Measurements from ENCODE around the gene CFHR2. TPM values are rescaled to one million over a fixed set of nuclear protein-coding genes. Genes with fewer than 3 reads are reported as not detected.
"Not testable (repeated sequence)": the region's sequence is repeated elsewhere in the genome, so short reads cannot be mapped to it uniquely, and the experiment has no call there.

The CFHR2 gene
- total RNA-seq, 1 donor from 2014 or later = not detected

GRCh38 chr1:196960854-196961253 is 17.3 kb downstream of the CFHR2 start:
- H3K9me3 Mint-ChIP-seq = no peaks in the 10 kb centered on the region
- no peak for TF ChIP-seq CTCF (IDR thresholded peaks at IDR 0.05)
- ChIA-PET CTCF (no interaction called here), POLR2A (no interaction called here)
- H3K27me3 Mint-ChIP-seq = no peaks in the 10 kb centered on the region
- no peak overlapping the region for H3K27ac Mint-ChIP-seq
- no peaks in the 10 kb centered on the region for H3K36me3 Mint-ChIP-seq (ENCODE audit: low read depth)
- no peak overlapping the region for H3K4me3 Mint-ChIP-seq
- ATAC-seq (ENCODE audit: low read depth) (no peak), DNase-seq (no peak)
- intact Hi-C loops (cut with micrococcal nuclease) = no loop called here
- no peaks in the 10 kb centered on the region for H3K4me1 Mint-ChIP-seq

GRCh38 chr1:196970182-196970581 is 26.6 kb downstream of the CFHR2 start:
- TF ChIP-seq CTCF (IDR thresholded peaks at IDR 0.05) = no peak
- no peak overlapping the region for H3K4me3 Mint-ChIP-seq
- no peaks in the 10 kb centered on the region for H3K4me1 Mint-ChIP-seq
- ATAC-seq (ENCODE audit: low read depth) (no peak), DNase-seq (no peak)
- H3K9me3 Mint-ChIP-seq = no peaks in the 10 kb centered on the region
- POLR2A ChIA-PET = no interaction called here
- CTCF ChIA-PET = no interaction called here
- no peak overlapping the region for H3K27ac Mint-ChIP-seq
- no peaks in the 10 kb centered on the region for H3K36me3 Mint-ChIP-seq (ENCODE audit: low read depth)
- H3K27me3 Mint-ChIP-seq = no peaks in the 10 kb centered on the region
- intact Hi-C loops (cut with micrococcal nuclease) = no loop called here

GRCh38 chr1:196976278-196976677 is 32.7 kb downstream of the CFHR2 start:
- no peak for DNase-seq
- H3K36me3 Mint-ChIP-seq (ENCODE audit: low read depth) = no peaks in the 10 kb centered on the region
- intact Hi-C loops (cut with micrococcal nuclease) = no loop called here
- no peaks in the 10 kb centered on the region for H3K9me3 Mint-ChIP-seq
- H3K4me3 Mint-ChIP-seq = no peak overlapping the region
- ChIA-PET POLR2A (no interaction called here), CTCF (no interaction called here)
- no peaks in the 10 kb centered on the region for H3K4me1 Mint-ChIP-seq
- no peak for ATAC-seq (ENCODE audit: low read depth)
- no peak overlapping the region for H3K27ac Mint-ChIP-seq
- H3K27me3 Mint-ChIP-seq = no peaks in the 10 kb centered on the region
- TF ChIP-seq CTCF (IDR thresholded peaks at IDR 0.05) = no peak

- CTCF ChIA-PET = no interaction called here
- no peak within 1 kb of the TSS for H3K4me3 Mint-ChIP-seq
Measured at GRCh38 chr1:196977278-196977677, 33.7 kb downstream of the CFHR2 start, which contains the start of gene CFHR5. Gene CFHR5, plus strand, starts transcription at chr1:196977556. Its CDS starts 109 bp downstream, at chr1:196977665.

GRCh38 chr1:196980859-196981258 is 37.3 kb downstream of the CFHR2 start:
- ChIA-PET POLR2A (no interaction called here), CTCF (no interaction called here)
- Mint-ChIP-seq H3K9me3 (no peaks in the 10 kb centered on the region), H3K4me1 (no peaks in the 10 kb centered on the region), H3K27ac (no peak overlapping the region), H3K4me3 (no peak overlapping the region), H3K27me3 (no peaks in the 10 kb centered on the region), H3K36me3 (ENCODE audit: low read depth) (no peaks in the 10 kb centered on the region)
- intact Hi-C loops (cut with micrococcal nuclease) = no loop called here
- no peak for TF ChIP-seq CTCF (IDR thresholded peaks at IDR 0.05)
- no peak for DNase-seq
- ATAC-seq (ENCODE audit: low read depth) = no peak

More at GRCh38 chr1:196977278-196977677, 33.7 kb downstream of the CFHR2 start, which contains the start of gene CFHR5:
- ATAC-seq (ENCODE audit: low read depth) = no peak
- H3K27ac Mint-ChIP-seq = no peak within 1 kb of the TSS
- no peak for DNase-seq
- H3K4me1 Mint-ChIP-seq = no peaks in the 10 kb centered on the region
- no peaks in the 10 kb centered on the region for H3K27me3 Mint-ChIP-seq
- no peak for TF ChIP-seq CTCF (IDR thresholded peaks at IDR 0.05)
- H3K9me3 Mint-ChIP-seq = no peaks in the 10 kb centered on the region
- H3K36me3 Mint-ChIP-seq (ENCODE audit: low read depth) = no peaks in the 10 kb centered on the region
- POLR2A ChIA-PET = no interaction called here
- intact Hi-C loops (cut with micrococcal nuclease) = no loop called here

- intact Hi-C loops (cut with micrococcal nuclease); CTCF ChIA-PET; POLR2A ChIA-PET; H3K9me3 Mint-ChIP-seq; DNase-seq; H3K4me3 Mint-ChIP-seq; H3K27me3 Mint-ChIP-seq; H3K27ac Mint-ChIP-seq; ATAC-seq (ENCODE audit: low read depth); H3K4me1 Mint-ChIP-seq; H3K36me3 Mint-ChIP-seq (ENCODE audit: low read depth): not testable (repeated sequence)
Measured at GRCh38 chr1:196982247-196982646, 38.7 kb downstream of the CFHR2 start.

GRCh38 chr1:196991919-196992651 is 48.5 kb downstream of the CFHR2 start:
- H3K36me3 Mint-ChIP-seq (ENCODE audit: low read depth); H3K9me3 Mint-ChIP-seq; H3K4me1 Mint-ChIP-seq; intact Hi-C loops (cut with micrococcal nuclease); H3K27ac Mint-ChIP-seq; H3K27me3 Mint-ChIP-seq; ATAC-seq (ENCODE audit: low read depth); POLR2A ChIA-PET; H3K4me3 Mint-ChIP-seq; DNase-seq; CTCF ChIA-PET: not testable (repeated sequence)

All from activated B cell treated with CpG ODN at 0.5 μM for 24 hours (primary cell).